Measurements from ENCODE around the gene ZBTB16. TPM values are rescaled to one million over a fixed set of nuclear protein-coding genes. Genes with fewer than 3 reads are reported as not detected.

Gene ZBTB16
- polyA plus RNA-seq, 1 donor (not counting 4 experiments of a cell fraction or from before 2014, with no cell fraction given) = 0.18 TPM

DNA sequence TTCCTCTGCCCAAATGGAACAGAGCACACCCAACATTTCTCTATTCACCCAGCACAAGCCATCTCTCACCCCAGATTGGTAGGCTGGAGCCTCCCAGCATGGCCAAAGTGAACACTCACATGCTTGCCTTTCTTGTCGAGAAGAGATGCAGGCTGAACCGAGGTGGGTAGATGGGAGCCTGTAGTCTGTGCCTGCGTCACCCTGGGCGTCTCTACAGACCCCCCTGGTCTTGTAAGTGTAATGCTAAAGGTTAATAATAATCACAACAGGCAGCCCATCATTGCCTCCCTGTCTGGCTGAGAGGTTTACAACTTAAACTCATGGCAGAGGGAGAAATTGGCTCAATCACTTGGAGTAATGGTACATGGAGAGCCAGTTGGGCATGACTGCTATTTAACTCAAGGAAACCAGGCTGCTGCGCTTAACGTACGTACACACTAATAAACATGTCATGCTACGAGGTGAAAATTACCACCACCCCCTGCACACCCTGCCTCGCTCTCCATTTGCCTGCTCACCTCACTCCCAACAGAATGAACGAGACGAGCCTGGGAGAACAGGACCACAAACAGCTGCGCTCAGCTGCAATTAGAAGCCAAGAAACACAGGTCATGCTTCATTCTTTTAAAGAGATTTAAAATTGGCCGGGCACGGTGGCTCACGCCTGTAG is 9.1 kb upstream of the ZBTB16 start:
- H3K4me3 ChIP-seq (ENCODE audit: control insufficient read depth in 2 of 3, extremely low read depth in 1 of 3, insufficient read depth in 2 of 3, low read depth in 1 of 3, low read length in 3 of 3) = no peak overlapping the region
- no peaks in the 10 kb centered on the region for H4K20me1 ChIP-seq (ENCODE audit: control insufficient read depth, extremely low read depth, insufficient read depth, low read length)
- DNase-seq (ENCODE audit: low read depth, low spot score) (no peak), FAIRE-seq (no peak)
- dilution Hi-C loops (cut with MboI; ENCODE audit: extremely low pct_ligation_motif_present, low sequenced_read_pairs) = no loop called here
- no peaks in the 10 kb centered on the region for H3K9me3 ChIP-seq (ENCODE audit: control insufficient read depth, low read depth, low read length)
- peaks cover 5% of the 10 kb centered on the region for H3K4me1 ChIP-seq (ENCODE audit: control insufficient read depth, extremely low read depth, insufficient read depth, low read length)
- no peak overlapping the region for H3K4me2 ChIP-seq (ENCODE audit: control insufficient read depth, extremely low read depth, insufficient read depth, low read depth, low read length)
- H3K9ac ChIP-seq (ENCODE audit: control insufficient read depth, extremely low read depth, insufficient read depth, low read length) = no peak overlapping the region
- H3K9me1 ChIP-seq (ENCODE audit: control insufficient read depth, extremely low read depth, insufficient read depth, low read length) = no peaks in the 10 kb centered on the region
- H3K79me2 ChIP-seq (ENCODE audit: control insufficient read depth, insufficient read depth, low read length) = no peaks in the 10 kb centered on the region
- no peaks in the 10 kb centered on the region for H3K27me3 ChIP-seq (ENCODE audit: control insufficient read depth, extremely low read depth, insufficient read depth, low read length)
- H3K36me3 ChIP-seq (ENCODE audit: control insufficient read depth in 2 of 2, extremely low read depth in 1 of 2, insufficient read depth in 2 of 2, low read length in 2 of 2) = no peaks in the 10 kb centered on the region
- TF ChIP-seq CTCF (optimal IDR thresholded peaks at IDR 0.05 in 1 of 3, IDR thresholded peaks at IDR 0.05 in 1 of 3, conservative IDR thresholded peaks at IDR 0.05 in 1 of 3; ENCODE audit: extremely low read depth in 1 of 3, insufficient read depth in 2 of 3, low read length in 3 of 3) = no peak
- no peak overlapping the region for H3K27ac ChIP-seq (ENCODE audit: control insufficient read depth, insufficient read depth, low read length)
- no peak overlapping the region for H2AFZ ChIP-seq (ENCODE audit: control insufficient read depth, low read length)

- FAIRE-seq (no peak), DNase-seq (ENCODE audit: low read depth, low spot score) (no peak)
- H2AFZ ChIP-seq (ENCODE audit: control insufficient read depth, low read length) = no peak overlapping the region
- H3K9me1 ChIP-seq (ENCODE audit: control insufficient read depth, extremely low read depth, insufficient read depth, low read length) = no peaks in the 10 kb centered on the region
- H3K9me3 ChIP-seq (ENCODE audit: control insufficient read depth, low read depth, low read length) = no peaks in the 10 kb centered on the region
- H4K20me1 ChIP-seq (ENCODE audit: control insufficient read depth, extremely low read depth, insufficient read depth, low read length) = no peaks in the 10 kb centered on the region
- H3K4me3 ChIP-seq (ENCODE audit: control insufficient read depth in 2 of 3, extremely low read depth in 1 of 3, insufficient read depth in 2 of 3, low read depth in 1 of 3, low read length in 3 of 3) = no peak overlapping the region
- TF ChIP-seq CTCF (optimal IDR thresholded peaks at IDR 0.05 in 1 of 3, IDR thresholded peaks at IDR 0.05 in 1 of 3, conservative IDR thresholded peaks at IDR 0.05 in 1 of 3; ENCODE audit: extremely low read depth in 1 of 3, insufficient read depth in 2 of 3, low read length in 3 of 3) = no peak
- no peak for TF ChIP-seq EZH2 (IDR thresholded peaks at IDR 0.05; ENCODE audit: low read length)
- dilution Hi-C loops (cut with MboI; ENCODE audit: extremely low pct_ligation_motif_present, low sequenced_read_pairs) = no loop called here
- H3K9ac ChIP-seq (ENCODE audit: control insufficient read depth, extremely low read depth, insufficient read depth, low read length) = no peak overlapping the region
- no peaks in the 10 kb centered on the region for H3K27me3 ChIP-seq (ENCODE audit: control insufficient read depth, extremely low read depth, insufficient read depth, low read length)
- peaks cover 5% of the 10 kb centered on the region for H3K4me1 ChIP-seq (ENCODE audit: control insufficient read depth, extremely low read depth, insufficient read depth, low read length)
- H3K36me3 ChIP-seq (ENCODE audit: control insufficient read depth in 2 of 2, extremely low read depth in 1 of 2, insufficient read depth in 2 of 2, low read length in 2 of 2) = no peaks in the 10 kb centered on the region
- H3K27ac ChIP-seq (ENCODE audit: control insufficient read depth, insufficient read depth, low read length) = no peak overlapping the region
- no peak overlapping the region for H3K4me2 ChIP-seq (ENCODE audit: control insufficient read depth, extremely low read depth, insufficient read depth, low read depth, low read length)
- no peaks in the 10 kb centered on the region for H3K79me2 ChIP-seq (ENCODE audit: control insufficient read depth, insufficient read depth, low read length)
These were observed 8.0 kb upstream of the ZBTB16 start for GRCh38 chr11:114051558-114051957.
